HepG2 (cell line): ENCODE data around the gene ALDH3B2. TPM values are rescaled to one million over a fixed set of nuclear protein-coding genes. Genes with fewer than 3 reads are reported as not detected.

ENCODE experiments used
- ATAC-seq: fragments of 200-7000 bp; cut with Tn5 transposase; 3 replicates; pipeline ENCODE4 v1.9.1; 2020; ENCODE audit warnings: mild to moderate bottlenecking, moderate library complexity
- BruUV-seq: library from RNA; stranded (reverse); fragments of 400-500 nt; replicated peaks from 2 replicates; lab custom pipeline; 2021; lab: Mats Ljungman, UMichigan
- CTCF ChIA-PET: fragments of 300-600 bp; formaldehyde crosslinking; extraction: SDS; loops from one replicate; lab custom pipeline; 2021; ENCODE audit warnings: low total read pairs, inconsistent platforms, low intra/inter-chr PET ratio; lab: Yijun Ruan, JAX
- POLR2A ChIA-PET: fragments of 350-600 bp; sonication (Branson Sonifier 250); formaldehyde crosslinking; loops from one replicate; lab custom pipeline; 2020; ENCODE audit warnings: antibody characterized with exemption, inconsistent platforms; lab: Yijun Ruan, JAX
- DNase-seq: peaks from one replicate; pipeline ENCODE4 v3.0.0-alpha.2; 2015; ENCODE audit warnings: low spot score
- FAIRE-seq: peaks from 3 replicates; lab custom pipeline; 2011; peaks lifted over from hg19 to GRCh38; lab: Jason Lieb, UNC
- H2AFZ ChIP-seq: one replicate; pipeline ENCODE4 v1.6.1; 2011; ENCODE audit warnings: low read length, inconsistent platforms
- H3K27ac ChIP-seq: fragments of 300-600 bp; 3 replicates; pipeline ENCODE4 v1.8.0; 2011; ENCODE audit warnings: mixed run types, mild to moderate bottlenecking, mixed read lengths, low read length, inconsistent platforms; ENCODE audit not compliant: insufficient read depth; ENCODE audit errors: extremely low read length
- H3K27me3 ChIP-seq, 2 experiments: fragments of 200-600 bp in 1 of 2; 2 replicates in 1 of 2; 3 replicates in 1 of 2; pipeline versions ENCODE4 v1.6.0 to v1.8.0; 2011; ENCODE audit warnings: low read length in 2 of 2, mild to moderate bottlenecking in 2 of 2, moderate library complexity in 2 of 2, inconsistent platforms in 1 of 2; ENCODE audit not compliant: insufficient read depth in 2 of 2, control insufficient read depth in 1 of 2
- H3K36me3 ChIP-seq, 2 experiments: fragments of 200-600 bp in 1 of 2; replicated peaks in 1 of 2; 2 replicates in 1 of 2; 3 replicates in 1 of 2; pipeline versions ENCODE4 v1.5.1 to v1.8.0; 2011; ENCODE audit warnings: low read length in 2 of 2, inconsistent platforms in 1 of 2; ENCODE audit not compliant: insufficient read depth in 2 of 2, control insufficient read depth in 1 of 2
- H3K4me1 ChIP-seq: 2 replicates; pipeline ENCODE4 v1.5.1; 2012; ENCODE audit warnings: low read length, inconsistent platforms; ENCODE audit not compliant: insufficient read depth
- H3K4me2 ChIP-seq: 2 replicates; pipeline ENCODE4 v1.6.0; 2011; ENCODE audit warnings: low read depth, low read length, inconsistent platforms
- H3K4me3 ChIP-seq, 3 experiments: fragments of 200-600 bp in 1 of 3; sonication (generic), shearing (Covaris generic) in 1 of 3; replicated peaks in 1 of 3; 2 replicates each; pipeline ENCODE4 v1.5.1; 2011 to 2016; ENCODE audit warnings: low read length in 3 of 3, inconsistent platforms in 2 of 3, low read depth in 2 of 3, mild to moderate bottlenecking in 2 of 3, control low read depth in 1 of 3, mixed read lengths in 1 of 3; ENCODE audit not compliant: insufficient read depth in 1 of 3
- H3K79me2 ChIP-seq: one replicate; pipeline ENCODE4 v1.6.1; 2011; ENCODE audit warnings: low read length, inconsistent platforms; ENCODE audit not compliant: insufficient read depth
- H3K9ac ChIP-seq: 2 replicates; pipeline ENCODE4 v1.6.0; 2011; ENCODE audit warnings: mild to moderate bottlenecking, low read depth, low read length, inconsistent platforms; ENCODE audit not compliant: insufficient read depth
- H3K9me3 ChIP-seq: 2 replicates; pipeline ENCODE4 v1.5.1; 2012; ENCODE audit warnings: mild to moderate bottlenecking, low read length
- H4K20me1 ChIP-seq: 2 replicates; pipeline ENCODE4 v1.6.0; 2011; ENCODE audit warnings: inconsistent platforms, mild to moderate bottlenecking, low read length, moderate library complexity; ENCODE audit not compliant: insufficient read depth
- GATA4 ChIP-seq: sonication (generic); IDR thresholded peaks from 2 replicates; pipeline ENCODE4 v1.6.1; 2016; ENCODE audit warnings: antibody characterized with exemption, low read depth, borderline replicate concordance
- HHEX ChIP-seq: IDR thresholded peaks from 2 replicates; pipeline ENCODE4 v1.6.1; 2016; ENCODE audit warnings: control low read depth
- IRF1 ChIP-seq: sonication (generic); formaldehyde crosslinking; IDR thresholded peaks from 2 replicates; pipeline ENCODE4 v1.4.0; 2020; ENCODE audit warnings: low read depth, mild to moderate bottlenecking, missing genetic modification reagents
- MBNL3 ChIP-seq: fragments of 250-450 bp; sonication (Bioruptor Pico); conservative IDR thresholded peaks from 2 replicates; pipeline ENCODE4 v1.8.0; 2022; ENCODE audit warnings: mild to moderate bottlenecking, inconsistent platforms
- MTA1 ChIP-seq: sonication (generic); formaldehyde crosslinking; IDR thresholded peaks from 2 replicates; pipeline ENCODE4 v1.4.0; 2020; ENCODE audit warnings: missing genetic modification reagents, mild to moderate bottlenecking, borderline replicate concordance
- NCOA5 ChIP-seq: sonication (generic); formaldehyde crosslinking; IDR thresholded peaks from 2 replicates; pipeline ENCODE4 v1.4.0; 2020; ENCODE audit warnings: missing genetic modification reagents
- NR2F2 ChIP-seq: IDR thresholded peaks from 2 replicates; pipeline ENCODE4 v1.6.1; 2012; ENCODE audit warnings: low read depth, inconsistent platforms, borderline replicate concordance
- RBAK ChIP-seq: sonication (generic); formaldehyde crosslinking; IDR thresholded peaks from 2 replicates; pipeline ENCODE4 v1.5.1; 2020; ENCODE audit warnings: mild to moderate bottlenecking, missing genetic modification reagents
- SNAPC2 ChIP-seq: sonication (generic); formaldehyde crosslinking; IDR thresholded peaks from 2 replicates; pipeline ENCODE4 v1.8.1; 2022; ENCODE audit warnings: mild to moderate bottlenecking, missing genetic modification reagents
- THYN1 ChIP-seq: sonication (generic); formaldehyde crosslinking; IDR thresholded peaks from 2 replicates; pipeline ENCODE4 v1.8.1; 2023; ENCODE audit warnings: low read depth, mild to moderate bottlenecking, moderate library complexity, missing genetic modification reagents, borderline replicate concordance
- ZNF414 ChIP-seq: sonication (generic); formaldehyde crosslinking; IDR thresholded peaks from 2 replicates; pipeline ENCODE4 v1.5.0; 2020; ENCODE audit warnings: missing genetic modification reagents
- ZNF549 ChIP-seq: sonication (generic); formaldehyde crosslinking; IDR thresholded peaks from 2 replicates; pipeline ENCODE4 v1.5.0; 2020; ENCODE audit warnings: missing genetic modification reagents
- ZNF552 ChIP-seq: sonication (generic); formaldehyde crosslinking; IDR thresholded peaks from 2 replicates; pipeline ENCODE4 v1.9.0; 2022; ENCODE audit warnings: missing genetic modification reagents, mild to moderate bottlenecking, borderline replicate concordance
- WGBS: methylation state at CpG from one replicate; pipeline ENCODE4 v1.1.6; 2017; ENCODE audit warnings: low lambda C conversion rate; 5-methylcytosine and 5-hydroxymethylcytosine counted together
- in situ Hi-C: cut with HindIII; loops from 2 replicates; pipeline ENCODE4 v1.10.0; 2017; ENCODE audit warnings: low pct_unique_long_range_greater_than_20kb; ENCODE audit not compliant: extremely low pct_ligation_motif_present
- intact Hi-C: fragments of 100-400 bp; cut with micrococcal nuclease; formaldehyde crosslinking; loops from one replicate; pipeline ENCODE4 v1.10.0; 2022; ENCODE audit not compliant: unreplicated experiment
- polyA plus RNA-seq, 8 experiments: library from polyadenylated mRNA; depleted of rRNA in 3 of 8; stranded (reverse) in 7 of 8; unstranded in 1 of 8; fragments of >200 nt; fragmentation: Illumina TruSeq in 4 of 8; extraction: Trizol in 4 of 8; gene quantifications; 2 replicates each; pipeline versions ENCODE4 v1.2.1 to v1.2.3, GENCODE V29; 2011 to 2016; ENCODE audit warnings: low read depth in 4 of 8, missing spikeins in 1 of 8, mixed read lengths in 1 of 8; ENCODE audit not compliant: insufficient read depth in 1 of 8
- total RNA-seq, 5 experiments: library from RNA; depleted of rRNA; stranded (reverse); fragments of >200 nt; fragmentation: Illumina TruSeq; extraction: Trizol; gene quantifications; 2 replicates each; pipeline ENCODE4 v1.2.3, GENCODE V29; 2016; ENCODE audit warnings: low read depth in 1 of 5
- TF ChIP-seq, protein P1 (sequence below): sonication (generic); formaldehyde crosslinking; IDR thresholded peaks from 2 replicates; pipeline ENCODE4 v1.5.1; 2020; ENCODE audit warnings: missing genetic modification reagents, mild to moderate bottlenecking, borderline replicate concordance

ALDH3B2 gene
- total and polyA plus RNA-seq, 2 of the 13 experiments (the other 11 are each of a cell fraction or from before 2014, with no cell fraction given) = not detected

DNA sequence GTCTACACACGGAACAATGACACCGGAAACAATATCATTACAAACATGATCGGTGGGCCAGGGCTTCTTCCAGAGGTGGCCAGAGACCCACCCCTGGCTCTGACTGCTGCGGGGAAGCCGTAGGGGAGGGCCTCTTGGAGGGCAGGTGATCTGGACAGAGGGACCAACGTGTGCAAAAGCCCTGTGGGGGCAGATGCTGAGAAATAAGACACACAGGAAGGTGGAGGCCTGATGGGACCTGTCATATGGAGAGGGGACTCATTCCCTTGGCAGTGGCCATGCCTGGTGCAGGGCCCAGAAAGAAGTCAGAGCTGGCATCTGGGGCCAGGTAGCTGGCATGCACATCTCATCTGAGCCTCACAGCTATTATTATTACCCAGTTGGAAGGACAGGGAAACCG is 1.1 kb downstream of the ALDH3B2 start:
- POLR2A ChIA-PET = no interaction called here
- intact Hi-C loops (no loop called here), in situ Hi-C loops (loop anchor here (25.0 kb wide), 1 partner anchor 114 kb away; no protein-coding TSS in a partner anchor)
- H2AFZ ChIP-seq = no peak overlapping the region
- no peaks in the 10 kb centered on the region for H3K9me3 ChIP-seq
- H3K36me3 ChIP-seq = no peaks in the 10 kb centered on the region
- WGBS = 50% methylated on average over 6 of the region's 7 CpGs
- H3K4me2 ChIP-seq = no peak overlapping the region
- no peak overlapping the region for H3K27ac ChIP-seq
- no peak overlapping the region for H3K4me3 ChIP-seq
- no peaks in the 10 kb centered on the region for H3K79me2 ChIP-seq
- H3K9ac ChIP-seq = no peak overlapping the region
- H3K4me1 ChIP-seq = no peaks in the 10 kb centered on the region
- peaks cover 2 to 25% of the 10 kb centered on the region in 2 experiments; a peak in 3 of 5 replicates for H3K27me3 ChIP-seq
- ATAC-seq (no peak), DNase-seq (no peak), FAIRE-seq (no peak)
- BruUV-seq = no TSS peak
- H4K20me1 ChIP-seq = no peaks in the 10 kb centered on the region
- CTCF ChIA-PET = no interaction called here
- TF ChIP-seq RBAK (CRISPR knock-in tag) = no peak
- TF ChIP-seq THYN1 = no peak
- no peak for TF ChIP-seq ZNF552 (CRISPR knock-in tag)
- TF ChIP-seq IRF1 = no peak
- TF ChIP-seq SNAPC2 (CRISPR knock-in tag) = no peak
- no peak for TF ChIP-seq NR2F2
- no peak for TF ChIP-seq GATA4
- TF ChIP-seq, protein P1, sequence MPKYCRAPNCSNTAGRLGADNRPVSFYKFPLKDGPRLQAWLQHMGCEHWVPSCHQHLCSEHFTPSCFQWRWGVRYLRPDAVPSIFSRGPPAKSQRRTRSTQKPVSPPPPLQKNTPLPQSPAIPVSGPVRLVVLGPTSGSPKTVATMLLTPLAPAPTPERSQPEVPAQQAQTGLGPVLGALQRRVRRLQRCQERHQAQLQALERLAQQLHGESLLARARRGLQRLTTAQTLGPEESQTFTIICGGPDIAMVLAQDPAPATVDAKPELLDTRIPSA (CRISPR knock-in tag) = no peak
- no peak for TF ChIP-seq MTA1 (CRISPR knock-in tag)
- TF ChIP-seq NCOA5 (CRISPR knock-in tag) = no peak
- no peak for TF ChIP-seq HHEX (CRISPR knock-in tag)
- no peak for TF ChIP-seq ZNF549 (CRISPR knock-in tag)
- TF ChIP-seq ZNF414 = no peak
- no peak for TF ChIP-seq MBNL3 (CRISPR knock-in tag)
